HCT116 (cell line): ENCODE data around the gene RPL10A. TPM values are rescaled to one million over a fixed set of nuclear protein-coding genes. Genes with fewer than 3 reads are reported as not detected.

Source experiments
- ATAC-seq: fragments of 200-7000 bp; cut with Tn5 transposase; 2 replicates; pipeline ENCODE4 v1.9.1; 2020; ENCODE audit warnings: mild to moderate bottlenecking, moderate library complexity
- BruUV-seq: library from RNA; stranded (reverse); fragments of 400-500 nt; replicated peaks from 2 replicates; lab custom pipeline; 2021; lab: Mats Ljungman, UMichigan
- CTCF ChIA-PET: fragments of 300-600 bp; sonication (Branson Sonifier 250); formaldehyde crosslinking; loops from one replicate; lab custom pipeline; 2021; ENCODE audit warnings: antibody characterized with exemption; lab: Charles Lee
- POLR2A ChIA-PET: fragments of 300-600, 350-600 bp; sonication (Branson Sonifier 250); formaldehyde crosslinking; loops from one replicate; lab custom pipeline; 2021; ENCODE audit warnings: antibody characterized with exemption; lab: Charles Lee
- RAD21 ChIA-PET, 2 experiments: fragments of 300-600 bp; sonication (Branson Sonifier 250); formaldehyde crosslinking; loops; one replicate each; lab custom pipeline; 2023; ENCODE audit warnings: low total read pairs in 2 of 2; ENCODE audit not compliant: uncharacterized antibody in 2 of 2, unreplicated experiment in 2 of 2, low non-redundant PET in 1 of 2; lab: Charles Lee
- DNase-seq: peaks from one replicate; pipeline ENCODE4 v3.0.0-alpha.2; 2010; ENCODE audit warnings: low read depth, low spot score
- H2AFZ ChIP-seq: fragments of 200-600 bp; shearing (Covaris generic), sonication (generic); 2 replicates; pipeline ENCODE4 v1.6.1; 2017; ENCODE audit warnings: low read depth, mixed run types, mixed read lengths, antibody characterized with exemption, low read length; ENCODE audit not compliant: poor library complexity, severe bottlenecking
- H3K27ac ChIP-seq: 2 replicates; pipeline ENCODE4 v1.5.1; 2012; ENCODE audit warnings: low read depth, low read length
- H3K27me3 ChIP-seq: fragments of 200-600 bp; sonication (generic); 2 replicates; pipeline ENCODE4 v1.6.1; 2016; ENCODE audit warnings: mixed run types, low read length, mixed read lengths; ENCODE audit not compliant: insufficient read depth
- H3K36me3 ChIP-seq, 2 experiments: fragments of 200-500 bp in 1 of 2; fragments of 200-600 bp in 1 of 2; sonication (Bioruptor generic) in 1 of 2; sonication (generic) in 1 of 2; 2 replicates each; pipeline versions ENCODE4 v1.5.1 to v1.6.1; 2014 to 2016; ENCODE audit warnings: low read length in 2 of 2, inconsistent platforms in 1 of 2, mixed read lengths in 1 of 2, mixed run types in 1 of 2; ENCODE audit not compliant: insufficient read depth in 2 of 2, control insufficient read depth in 1 of 2
- H3K4me1 ChIP-seq, 2 experiments: fragments of 200-600 bp in 1 of 2; sonication (generic) in 1 of 2; 2 replicates each; pipeline versions ENCODE4 v1.5.1 to v1.6.1; 2012 to 2017; ENCODE audit warnings: low read length in 2 of 2, inconsistent platforms in 1 of 2, mild to moderate bottlenecking in 1 of 2, mixed read lengths in 1 of 2, mixed run types in 1 of 2, moderate library complexity in 1 of 2; ENCODE audit not compliant: insufficient read depth in 2 of 2, control insufficient read depth in 1 of 2
- H3K4me2 ChIP-seq: fragments of 200-600 bp; sonication (generic); 2 replicates; pipeline ENCODE4 v1.6.1; 2017; ENCODE audit warnings: mixed run types, low read length, mixed read lengths
- H3K4me3 ChIP-seq, 2 experiments: fragments of 200-600 bp in 1 of 2; sonication (generic) in 1 of 2; replicated peaks in 1 of 2; 2 replicates each; pipeline ENCODE4 v1.5.1; 2011 to 2016; ENCODE audit warnings: low read length in 2 of 2, control low read depth in 1 of 2, low read depth in 1 of 2, mild to moderate bottlenecking in 1 of 2, mixed read lengths in 1 of 2, mixed run types in 1 of 2
- H3K79me2 ChIP-seq: fragments of 200-600 bp; sonication (generic); 2 replicates; pipeline ENCODE4 v1.6.1; 2017; ENCODE audit warnings: mild to moderate bottlenecking, mixed run types, low read length, moderate library complexity, mixed read lengths; ENCODE audit not compliant: insufficient read depth
- H3K9ac ChIP-seq: fragments of 200-600 bp; sonication (generic); 2 replicates; pipeline ENCODE4 v1.6.1; 2016; ENCODE audit warnings: low read length, mixed read lengths
- H3K9me2 ChIP-seq: fragments of 200-600 bp; sonication (generic), shearing (Covaris generic); 2 replicates; pipeline ENCODE4 v1.6.1; 2017; ENCODE audit warnings: mixed run types, mild to moderate bottlenecking, moderate library complexity; ENCODE audit not compliant: insufficient read depth
- H3K9me3 ChIP-seq, 2 experiments: fragments of 200-500 bp in 1 of 2; fragments of 200-600 bp in 1 of 2; sonication (Bioruptor generic) in 1 of 2; sonication (generic) in 1 of 2; 2 replicates each; pipeline ENCODE4 v1.6.1; 2014 to 2017; ENCODE audit warnings: low read length in 2 of 2, mixed read lengths in 2 of 2, inconsistent platforms in 1 of 2, low read depth in 1 of 2, mild to moderate bottlenecking in 1 of 2, mixed run types in 1 of 2, moderate library complexity in 1 of 2; ENCODE audit not compliant: control insufficient read depth in 1 of 2, insufficient read depth in 1 of 2
- H4K20me1 ChIP-seq: fragments of 200-600 bp; sonication (generic), shearing (Covaris generic); 2 replicates; pipeline ENCODE4 v1.6.1; 2017; ENCODE audit warnings: mixed run types, mild to moderate bottlenecking, moderate library complexity; ENCODE audit not compliant: insufficient read depth
- CBX3 ChIP-seq: IDR thresholded peaks from 2 replicates; pipeline ENCODE4 v1.6.1; 2012; ENCODE audit warnings: low read depth
- EGR1 ChIP-seq: IDR thresholded peaks from 2 replicates; pipeline ENCODE4 v1.6.1; 2012; ENCODE audit warnings: low read depth
- ELF1 ChIP-seq: IDR thresholded peaks from 2 replicates; pipeline ENCODE4 v1.6.1; 2012; ENCODE audit warnings: low read depth, borderline replicate concordance
- EZH2 ChIP-seq: fragments of 200-600 bp; sonication (generic); IDR thresholded peaks from 2 replicates; pipeline ENCODE4 v1.6.1; 2017; ENCODE audit warnings: antibody characterized with exemption, mixed run types
- EZH2phosphoT487 ChIP-seq: fragments of 200-600 bp; IDR thresholded peaks from 2 replicates; pipeline ENCODE4 v1.6.1; 2018; ENCODE audit warnings: antibody characterized with exemption, borderline replicate concordance
- JUND ChIP-seq: IDR thresholded peaks from 2 replicates; pipeline ENCODE4 v1.6.1; 2012
- SIN3A ChIP-seq: IDR thresholded peaks from 2 replicates; pipeline ENCODE4 v1.6.1; 2012; ENCODE audit warnings: low read depth
- ZBTB33 ChIP-seq: IDR thresholded peaks from 2 replicates; pipeline ENCODE4 v1.6.1; 2011; ENCODE audit warnings: mild to moderate bottlenecking, low read length, moderate library complexity; ENCODE audit not compliant: insufficient replicate concordance; ENCODE audit errors: extremely low read depth
- ZFX ChIP-seq: fragments of 450-650 bp; IDR thresholded peaks from 2 replicates; pipeline ENCODE4 v1.6.1; 2017
- ZNF274 ChIP-seq: fragments of 200-500 bp; sonication (Bioruptor generic); IDR thresholded peaks from 2 replicates; pipeline ENCODE4 v1.6.1; 2014; ENCODE audit warnings: mild to moderate bottlenecking, low read depth, low read length, inconsistent platforms
- intact Hi-C: fragments of 100-400 bp; cut with micrococcal nuclease; formaldehyde crosslinking; loops from 2 replicates; pipeline ENCODE4 v1.10.0; 2022
- total RNA-seq: library from RNA; stranded (reverse); gene quantifications from one replicate; pipeline ENCODE4 v1.2.1, GENCODE V29; 2021; ENCODE audit not compliant: unreplicated experiment

RPL10A gene
- total RNA-seq, 1 experiment from 2014 or later = 1,981 TPM

DNA sequence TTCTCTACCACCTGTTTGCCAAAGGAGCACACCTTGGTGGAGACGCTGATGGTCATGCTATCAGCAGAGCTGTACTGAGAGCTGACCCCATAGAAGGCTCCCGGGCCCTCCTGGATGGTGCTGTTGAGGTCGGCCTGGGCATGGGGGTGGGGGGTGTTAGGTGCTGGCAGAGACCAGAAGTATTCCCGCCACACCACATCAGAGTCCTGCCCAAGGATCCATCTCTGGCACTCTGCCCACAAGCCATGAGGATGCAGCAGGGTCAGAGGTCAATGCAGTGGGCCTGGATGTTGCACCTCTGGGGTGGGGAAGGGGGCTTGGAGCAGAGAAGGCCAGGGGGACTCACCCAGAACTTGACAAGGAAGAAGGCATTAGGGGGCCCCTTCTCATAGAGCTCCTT lies 7.4 kb downstream of the RPL10A start:
- peaks cover 18% of the 10 kb centered on the region for H3K79me2 ChIP-seq
- no peaks in the 10 kb centered on the region for H3K27me3 ChIP-seq
- H3K9me2 ChIP-seq = no peaks in the 10 kb centered on the region
- no peak overlapping the region for H3K4me3 ChIP-seq
- H2AFZ ChIP-seq = no peak overlapping the region
- no peaks in the 10 kb centered on the region for H3K9me3 ChIP-seq
- CTCF ChIA-PET = no interaction called here
- no peak overlapping the region for H3K27ac ChIP-seq
- RAD21 ChIA-PET = no interaction called here
- BruUV-seq = no TSS peak
- TF ChIP-seq ZNF274 (no peak), EZH2 (no peak), EZH2phosphoT487 (no peak), JUND (no peak), ZBTB33 (no peak), SIN3A (no peak), CBX3 (no peak), EGR1 (no peak), ZFX (no peak), ELF1 (no peak)
- peaks cover 26% of the 10 kb centered on the region; the same call in 1 of the 2 replicates for H4K20me1 ChIP-seq
- no peak overlapping the region for H3K9ac ChIP-seq
- intact Hi-C loops = no loop called here
- ATAC-seq (no peak), DNase-seq (no peak)
- H3K4me1 ChIP-seq = peaks cover 6 to 12% of the 10 kb centered on the region in 2 experiments; a peak in 3 of 4 replicates
- H3K4me2 ChIP-seq = no peak overlapping the region
- H3K36me3 ChIP-seq = peaks cover 12 to 18% of the 10 kb centered on the region in 2 experiments; a peak in 2 of 4 replicates
- POLR2A ChIA-PET = interaction anchor here (1.5 kb wide), 1 partner anchor 13 kb away, joined by 3 read pairs; no protein-coding TSS in a partner anchor
